IMR-90 (cell line): ENCODE results near the gene CDC45. TPM values are rescaled to one million over a fixed set of nuclear protein-coding genes. Genes with fewer than 3 reads are reported as not detected.

Experiments used
- ATAC-seq: fragments of 200-7000 bp; cut with Tn5 transposase; 2 replicates; pipeline ENCODE4 v1.9.1; 2020; ENCODE audit warnings: low read depth, mild to moderate bottlenecking, moderate library complexity
- BruUV-seq: library from RNA; stranded (reverse); fragments of 400-500 nt; replicated peaks from 2 replicates; lab custom pipeline; 2021; lab: Mats Ljungman, UMichigan
- CTCF ChIA-PET: fragments of 300-600 bp; formaldehyde crosslinking; extraction: SDS; loops from one replicate; lab custom pipeline; 2021; ENCODE audit warnings: antibody characterized with exemption; lab: Yijun Ruan, JAX
- POLR2A ChIA-PET: fragments of 300-600 bp; sonication (Branson Sonifier 250); formaldehyde crosslinking; loops from one replicate; lab custom pipeline; 2022; ENCODE audit warnings: antibody characterized with exemption; ENCODE audit not compliant: unreplicated experiment; lab: Charles Lee
- DNase-seq: peaks from one replicate; pipeline ENCODE4 v3.0.0; 2013
- H2AFZ ChIP-seq: replicated peaks from 2 replicates; pipeline ENCODE3; 2013; ENCODE audit warnings: low read length, mild to moderate bottlenecking; ENCODE audit not compliant: poor library complexity
- H2AK5ac ChIP-seq: 2 replicates; pipeline ENCODE4 v1.6.1; 2013; ENCODE audit warnings: low read depth, low read length, inconsistent platforms
- H2AK9ac ChIP-seq: replicated peaks from 2 replicates; pipeline ENCODE3; 2013; ENCODE audit warnings: mild to moderate bottlenecking, low read depth, low read length, moderate library complexity; ENCODE audit not compliant: poor library complexity
- H2BK120ac ChIP-seq: 2 replicates; pipeline ENCODE4 v1.6.1; 2013; ENCODE audit warnings: low read depth, low read length, inconsistent platforms
- H2BK15ac ChIP-seq: 3 replicates; pipeline ENCODE4 v1.6.1; 2013; ENCODE audit warnings: low read depth, low read length, inconsistent platforms
- H2BK20ac ChIP-seq: 2 replicates; pipeline ENCODE4 v1.6.1; 2013; ENCODE audit warnings: low read depth, mild to moderate bottlenecking, inconsistent platforms, low read length, moderate library complexity
- H2BK5ac ChIP-seq: 2 replicates; pipeline ENCODE4 v1.6.1; 2013; ENCODE audit warnings: mild to moderate bottlenecking, low read depth, low read length, inconsistent platforms; ENCODE audit not compliant: poor library complexity, severe bottlenecking
- H3K14ac ChIP-seq: replicated peaks from 2 replicates; pipeline ENCODE4 v1.6.1; 2013; ENCODE audit warnings: low read depth, low read length, inconsistent platforms
- H3K18ac ChIP-seq: 2 replicates; pipeline ENCODE4 v1.6.1; 2013; ENCODE audit warnings: low read depth, low read length, control low read depth
- H3K23ac ChIP-seq: 2 replicates; pipeline ENCODE4 v1.6.1; 2013; ENCODE audit warnings: low read depth, low read length, inconsistent platforms
- H3K27ac ChIP-seq: 2 replicates; pipeline ENCODE4 v1.5.1; 2013; ENCODE audit warnings: mild to moderate bottlenecking, control low read depth, low read length; ENCODE audit not compliant: insufficient read depth
- H3K27me3 ChIP-seq: 2 replicates; pipeline ENCODE4 v1.6.1; 2013; ENCODE audit warnings: low read length; ENCODE audit not compliant: control insufficient read depth, insufficient read depth
- H3K36me3 ChIP-seq: 2 replicates; pipeline ENCODE4 v1.6.1; 2013; ENCODE audit warnings: low read length, mixed read lengths; ENCODE audit not compliant: control insufficient read depth, insufficient read depth
- H3K4ac ChIP-seq: 2 replicates; pipeline ENCODE4 v1.6.1; 2013; ENCODE audit warnings: low read depth, low read length, inconsistent platforms
- H3K4me1 ChIP-seq: 2 replicates; pipeline ENCODE4 v1.6.1; 2013; ENCODE audit warnings: low read length, mixed read lengths; ENCODE audit not compliant: control insufficient read depth, insufficient read depth
- H3K4me2 ChIP-seq: 2 replicates; pipeline ENCODE4 v1.6.1; 2013; ENCODE audit warnings: low read depth, mild to moderate bottlenecking, control low read depth, low read length, moderate library complexity
- H3K4me3 ChIP-seq: 2 replicates; pipeline ENCODE4 v1.5.1; 2013; ENCODE audit warnings: low read depth, mild to moderate bottlenecking, control low read depth, low read length, moderate library complexity; ENCODE audit not compliant: insufficient read depth
- H3K56ac ChIP-seq: 2 replicates; pipeline ENCODE4 v1.6.1; 2013; ENCODE audit warnings: low read length, inconsistent platforms; ENCODE audit not compliant: insufficient read depth; ENCODE audit errors: extremely low read depth
- H3K79me1 ChIP-seq, 2 experiments: 2 replicates each; pipeline ENCODE4 v1.6.1; 2013; ENCODE audit warnings: low read length in 2 of 2, inconsistent platforms in 1 of 2, low read depth in 1 of 2
- H3K9ac ChIP-seq: 2 replicates; pipeline ENCODE4 v1.6.1; 2013; ENCODE audit warnings: low read depth, low read length, control low read depth
- H3K9me1 ChIP-seq: 2 replicates; pipeline ENCODE4 v1.6.1; 2013; ENCODE audit warnings: low read length, inconsistent platforms; ENCODE audit not compliant: insufficient read depth
- H3K9me3 ChIP-seq: 2 replicates; pipeline ENCODE4 v1.6.1; 2013; ENCODE audit warnings: low read length; ENCODE audit not compliant: control insufficient read depth, insufficient read depth
- H4K20me1 ChIP-seq: 2 replicates; pipeline ENCODE4 v1.6.1; 2013; ENCODE audit warnings: low read length, inconsistent platforms; ENCODE audit not compliant: insufficient read depth
- H4K5ac ChIP-seq: 2 replicates; pipeline ENCODE4 v1.6.1; 2013; ENCODE audit warnings: mild to moderate bottlenecking, low read depth, low read length, control low read depth
- H4K8ac ChIP-seq, 2 experiments: 2 replicates each; pipeline ENCODE4 v1.6.1; 2013; ENCODE audit warnings: low read depth in 2 of 2, low read length in 2 of 2, control low read depth in 1 of 2, inconsistent platforms in 1 of 2
- H4K91ac ChIP-seq: 2 replicates; pipeline ENCODE4 v1.6.1; 2013; ENCODE audit warnings: low read depth, low read length, inconsistent platforms; ENCODE audit not compliant: insufficient read depth
- BHLHE40 ChIP-seq: fragments of 150-350 bp; IDR thresholded peaks from 2 replicates; pipeline ENCODE4 v1.6.1; 2016; ENCODE audit warnings: mild to moderate bottlenecking, low read depth, low read length
- CEBPB ChIP-seq: IDR thresholded peaks from 2 replicates; pipeline ENCODE4 v1.6.1; 2012; ENCODE audit warnings: low read depth, low read length, improper control_type of control experiment
- CHD1 ChIP-seq: IDR thresholded peaks from 2 replicates; pipeline ENCODE4 v1.6.1; 2012; ENCODE audit warnings: low read depth, low read length, improper control_type of control experiment
- FOS ChIP-seq: fragments of 150-350 bp; IDR thresholded peaks from 2 replicates; pipeline ENCODE4 v1.6.1; 2016; ENCODE audit warnings: low read depth, low read length
- MAFK ChIP-seq: IDR thresholded peaks from 2 replicates; pipeline ENCODE4 v1.6.1; 2012; ENCODE audit warnings: low read depth, low read length, improper control_type of control experiment
- MAZ ChIP-seq: IDR thresholded peaks from 2 replicates; pipeline ENCODE4 v1.6.1; 2012; ENCODE audit warnings: low read depth, mild to moderate bottlenecking, low read length, improper control_type of control experiment, moderate library complexity, borderline replicate concordance
- MXI1 ChIP-seq: IDR thresholded peaks from 2 replicates; pipeline ENCODE4 v1.6.1; 2012; ENCODE audit warnings: low read depth, mild to moderate bottlenecking, low read length, moderate library complexity, borderline replicate concordance
- NFE2L2 ChIP-seq: fragments of 150-350 bp; IDR thresholded peaks from 2 replicates; pipeline ENCODE4 v1.6.1; 2016; ENCODE audit warnings: low read depth, mild to moderate bottlenecking, low read length
- POLR2A ChIP-seq: IDR thresholded peaks from 2 replicates; pipeline ENCODE4 v1.6.1; 2012; ENCODE audit warnings: mild to moderate bottlenecking, low read depth, low read length
- RAD21 ChIP-seq: IDR thresholded peaks from 2 replicates; pipeline ENCODE4 v1.6.1; 2012; ENCODE audit warnings: low read length, improper control_type of control experiment
- RFX5 ChIP-seq: IDR thresholded peaks from 2 replicates; pipeline ENCODE4 v1.8.0; 2012; ENCODE audit warnings: low read depth, mild to moderate bottlenecking, low read length, moderate library complexity
- SMC3 ChIP-seq: fragments of 150-350 bp; IDR thresholded peaks from 2 replicates; pipeline ENCODE4 v1.6.1; 2016; ENCODE audit warnings: low read depth, mild to moderate bottlenecking, antibody characterized with exemption, low read length, moderate library complexity
- WGBS, 2 experiments: methylation state at CpG; one replicate each; pipeline versions ENCODE4 v1.1.5 to v1.1.7; 2013; ENCODE audit warnings: missing lambda C conversion rate in 2 of 2; ENCODE audit not compliant: insufficient read length in 1 of 2; ENCODE audit errors: extremely low coverage in 2 of 2; 5-methylcytosine and 5-hydroxymethylcytosine counted together
- dilution Hi-C: fragments of 300-500 bp; cut with HindIII; formaldehyde crosslinking; loops from one replicate; pipeline ENCODE4 v1.14.3; 2018; ENCODE audit warnings: low sequenced_read_pairs; ENCODE audit not compliant: unreplicated experiment
- in situ Hi-C: fragments of 300-500 bp; cut with MboI; formaldehyde crosslinking; loops from 3 replicates; pipeline ENCODE4 v1.14.3; 2019; ENCODE audit warnings: low sequenced_read_pairs, inconsistent platforms, mixed read lengths
- intact Hi-C: fragments of 100-400 bp; cut with micrococcal nuclease; formaldehyde crosslinking; loops from 2 replicates; pipeline ENCODE4 v1.10.0; 2022
- polyA plus RNA-seq, 3 experiments: library from polyadenylated mRNA; depleted of rRNA; stranded (reverse); fragments of >200 nt; gene quantifications; 2 replicates each; pipeline ENCODE4 v1.2.3, GENCODE V29; 2012; ENCODE audit warnings: low replicate concordance in 1 of 3
- total RNA-seq: library from RNA; depleted of rRNA; stranded (reverse); fragments of >200 nt; gene quantifications from 2 replicates; pipeline ENCODE4 v1.2.3, GENCODE V29; 2012
- TF ChIP-seq, protein P1 (sequence below): fragments of 150-350 bp; IDR thresholded peaks from 2 replicates; pipeline ENCODE4 v1.6.1; 2016; ENCODE audit warnings: low read depth, mild to moderate bottlenecking, low read length, moderate library complexity, borderline replicate concordance
- TF ChIP-seq, protein P2 (sequence below): fragments of 150-350 bp; IDR thresholded peaks from 2 replicates; pipeline ENCODE4 v1.6.1; 2017; ENCODE audit warnings: mild to moderate bottlenecking, antibody characterized with exemption, low read length, low read depth

CDC45 gene
- total and polyA plus RNA-seq, 2 of the 4 experiments (the other 2 are of a cell fraction), result 22.7 to 44.6 TPM

DNA sequence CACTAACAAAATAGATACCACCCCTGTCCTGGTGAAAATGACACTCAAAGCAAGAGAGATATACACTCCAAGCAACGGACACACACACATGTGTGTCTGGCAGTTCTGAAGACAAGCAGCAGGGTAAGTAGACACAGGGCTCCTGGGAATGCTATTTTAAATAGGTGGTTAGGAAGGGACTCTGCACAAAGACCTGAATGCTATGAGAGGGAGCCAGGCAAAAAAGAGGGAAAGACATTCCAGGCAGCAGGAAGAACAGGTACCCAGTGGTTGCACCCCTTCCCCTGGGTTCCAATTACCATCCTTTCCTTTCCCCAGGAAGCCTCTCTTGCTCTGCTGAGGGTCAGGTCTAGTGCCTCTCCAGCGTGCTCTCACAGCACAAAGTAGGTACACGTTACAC, 3.7 kb upstream of the CDC45 start:
- no peak overlapping the region for H2BK120ac ChIP-seq
- CTCF ChIA-PET, result no interaction called here

More for the DNA sequence above, 3.7 kb upstream of the CDC45 start:
- no peak overlapping the region for H3K56ac ChIP-seq
- dilution Hi-C loops (no loop called here), intact Hi-C loops (loop anchor here (5.0 kb wide), 2 partner anchors 156 to 184 kb away; partner anchors contain the start of gene CLTCL1), in situ Hi-C loops (no loop called here)
- H3K27ac ChIP-seq, result no peak overlapping the region
- no peaks in the 10 kb centered on the region; the same call in none of the 2 replicates for H3K4me1 ChIP-seq
- DNase-seq, result no peak
- H3K18ac ChIP-seq, result no peak overlapping the region
- POLR2A ChIA-PET, result no interaction called here
- no peak overlapping the region for H4K8ac ChIP-seq
- H3K4me3 ChIP-seq, result no peak overlapping the region
- H3K27me3 ChIP-seq, result no peaks in the 10 kb centered on the region
- no peak overlapping the region for H2AK5ac ChIP-seq
- no peaks in the 10 kb centered on the region; the same call in 1 of the 2 replicates for H3K9me1 ChIP-seq
- H2BK20ac ChIP-seq, result no peak overlapping the region
- H3K23ac ChIP-seq, result peak overlapping the region; percentile 75
- no peak overlapping the region for H4K5ac ChIP-seq
- H2BK15ac ChIP-seq, result no peak overlapping the region
- no peak overlapping the region for H4K91ac ChIP-seq
- H3K9me3 ChIP-seq, result no peaks in the 10 kb centered on the region
- peaks cover 37 to 65% of the 10 kb centered on the region in 2 experiments for H3K79me1 ChIP-seq
- no peak for TF ChIP-seq CEBPB
- no peak for TF ChIP-seq FOS
- no peak for TF ChIP-seq CHD1
- TF ChIP-seq POLR2A, result no peak
- TF ChIP-seq MXI1, result no peak
- TF ChIP-seq MAZ, result no peak
- no peak for TF ChIP-seq NFE2L2
- no peak for TF ChIP-seq BHLHE40
- TF ChIP-seq RFX5, result no peak
- no peak for TF ChIP-seq RAD21
- TF ChIP-seq SMC3, result no peak
- TF ChIP-seq, protein P1, sequence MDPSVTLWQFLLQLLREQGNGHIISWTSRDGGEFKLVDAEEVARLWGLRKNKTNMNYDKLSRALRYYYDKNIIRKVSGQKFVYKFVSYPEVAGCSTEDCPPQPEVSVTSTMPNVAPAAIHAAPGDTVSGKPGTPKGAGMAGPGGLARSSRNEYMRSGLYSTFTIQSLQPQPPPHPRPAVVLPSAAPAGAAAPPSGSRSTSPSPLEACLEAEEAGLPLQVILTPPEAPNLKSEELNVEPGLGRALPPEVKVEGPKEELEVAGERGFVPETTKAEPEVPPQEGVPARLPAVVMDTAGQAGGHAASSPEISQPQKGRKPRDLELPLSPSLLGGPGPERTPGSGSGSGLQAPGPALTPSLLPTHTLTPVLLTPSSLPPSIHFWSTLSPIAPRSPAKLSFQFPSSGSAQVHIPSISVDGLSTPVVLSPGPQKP, result no peak
- TF ChIP-seq, protein P2, sequence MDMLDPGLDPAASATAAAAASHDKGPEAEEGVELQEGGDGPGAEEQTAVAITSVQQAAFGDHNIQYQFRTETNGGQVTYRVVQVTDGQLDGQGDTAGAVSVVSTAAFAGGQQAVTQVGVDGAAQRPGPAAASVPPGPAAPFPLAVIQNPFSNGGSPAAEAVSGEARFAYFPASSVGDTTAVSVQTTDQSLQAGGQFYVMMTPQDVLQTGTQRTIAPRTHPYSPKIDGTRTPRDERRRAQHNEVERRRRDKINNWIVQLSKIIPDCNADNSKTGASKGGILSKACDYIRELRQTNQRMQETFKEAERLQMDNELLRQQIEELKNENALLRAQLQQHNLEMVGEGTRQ, result no peak
- no peak for TF ChIP-seq MAFK
- H2AK9ac ChIP-seq, result no peak overlapping the region
- ATAC-seq, result no peak
- no peak overlapping the region for H3K4me2 ChIP-seq
- H3K4ac ChIP-seq, result no peak overlapping the region
- no peak overlapping the region for H3K9ac ChIP-seq
- H4K20me1 ChIP-seq, result peaks cover 37% of the 10 kb centered on the region
- H2AFZ ChIP-seq, result no peak overlapping the region
- H3K36me3 ChIP-seq, result peaks cover 37% of the 10 kb centered on the region
- no peak overlapping the region for H3K14ac ChIP-seq
- no CpG with 5 or more reads among the region's 3 CpGs for WGBS, 2 experiments
- H2BK5ac ChIP-seq, result no peak overlapping the region
- no TSS peak for BruUV-seq
